ENCODE data around the gene RARRES2.
"Not testable (repeated sequence)": the region's sequence is repeated elsewhere in the genome, so short reads cannot be mapped to it uniquely, and the experiment has no call there.

RARRES2 gene

DNA sequence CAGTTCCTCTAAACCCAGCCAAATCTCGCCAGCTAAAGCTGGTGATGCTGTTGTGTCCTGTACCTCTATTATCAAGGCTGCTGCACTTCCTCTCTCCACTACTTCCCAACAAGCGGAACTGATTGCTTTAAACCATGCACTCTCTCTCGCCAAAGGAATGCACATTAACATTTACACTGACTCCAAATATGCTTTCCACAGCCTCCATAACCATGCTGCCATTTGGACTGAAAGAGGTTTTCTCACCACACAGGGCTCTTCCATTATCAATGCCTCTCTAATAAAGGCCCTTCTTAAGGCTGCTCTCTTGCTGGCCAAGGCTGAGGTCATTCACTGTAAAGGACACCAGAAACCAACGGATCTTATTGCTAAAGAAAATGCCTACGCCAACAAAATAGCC is 29.7 kb downstream of the RARRES2 start:
- Histone ChIP-seq H3K9me3 (replicated peaks; ENCODE audit: low read length) (no peaks in the 10 kb centered on the region), H3K27me3 (ENCODE audit: control insufficient read depth, insufficient read depth, low read length) (no peaks in the 10 kb centered on the region), H3K4me2 (ENCODE audit: low read length) (no peak overlapping the region), H3K36me3 (ENCODE audit: insufficient read depth, low read length) (no peaks in the 10 kb centered on the region), H3K4me1 (ENCODE audit: control insufficient read depth, insufficient read depth, low read length) (peaks cover 4% of the 10 kb centered on the region), H3K9ac (ENCODE audit: low read depth, low read length) (no peak overlapping the region), H3K4me3 (ENCODE audit: low read length) (no peak overlapping the region)

DNA sequence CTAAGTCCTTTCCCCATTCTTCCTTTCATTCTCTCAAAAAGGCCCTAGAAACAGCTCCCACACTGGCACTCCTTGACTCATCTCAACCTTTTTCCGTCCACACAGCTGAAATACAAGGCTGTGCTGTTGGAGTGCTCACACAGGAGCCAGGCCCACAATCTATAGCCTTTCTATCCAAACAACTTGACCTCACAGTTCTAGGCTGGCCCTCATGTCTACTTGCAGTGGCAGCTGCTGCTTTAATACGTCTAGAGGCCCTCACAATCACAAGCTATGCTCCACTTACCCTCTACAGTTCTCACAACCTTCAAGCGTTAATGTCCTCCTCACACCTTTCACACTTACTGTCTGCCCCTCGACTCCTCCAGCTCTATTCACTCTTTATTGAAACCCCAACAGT is 30.3 kb downstream of the RARRES2 start:
- H3K9me3 ChIP-seq (replicated peaks; ENCODE audit: low read length): no peaks in the 10 kb centered on the region
- H3K4me2 ChIP-seq (ENCODE audit: low read length): no peak overlapping the region
- H3K4me1 ChIP-seq (ENCODE audit: control insufficient read depth, insufficient read depth, low read length): peaks cover 4% of the 10 kb centered on the region
- H3K4me3 ChIP-seq (ENCODE audit: low read length): no peak overlapping the region
- H3K27me3 ChIP-seq (ENCODE audit: control insufficient read depth, insufficient read depth, low read length): no peaks in the 10 kb centered on the region
- no peaks in the 10 kb centered on the region for H3K36me3 ChIP-seq (ENCODE audit: insufficient read depth, low read length)
- no peak overlapping the region for H3K9ac ChIP-seq (ENCODE audit: low read depth, low read length)

DNA sequence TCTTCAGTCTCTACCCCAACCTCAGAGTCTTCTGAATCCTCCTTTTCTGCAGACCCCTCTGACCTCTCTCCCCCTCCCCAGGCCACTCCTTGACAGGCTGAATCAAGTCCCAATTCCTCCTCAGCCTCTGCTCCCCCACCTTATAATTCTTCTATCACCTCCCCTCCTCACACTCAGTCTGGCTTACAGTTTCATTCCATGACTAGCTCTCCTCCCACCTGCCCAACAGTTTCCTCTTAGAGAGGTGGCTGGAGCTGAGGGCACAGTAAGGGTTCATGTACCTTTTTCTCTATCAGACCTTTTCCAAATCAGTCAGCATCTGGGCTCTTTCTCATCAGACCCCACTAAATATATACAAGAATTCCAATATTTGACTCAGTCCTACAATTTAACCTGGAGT is 32.9 kb downstream of the RARRES2 start:
- Histone ChIP-seq H3K9ac (ENCODE audit: low read depth, low read length) (no peak overlapping the region), H3K27me3 (ENCODE audit: control insufficient read depth, insufficient read depth, low read length) (no peaks in the 10 kb centered on the region), H3K4me1 (ENCODE audit: control insufficient read depth, insufficient read depth, low read length) (peaks cover 4% of the 10 kb centered on the region), H3K9me3 (replicated peaks; ENCODE audit: low read length) (no peaks in the 10 kb centered on the region), H3K4me3 (ENCODE audit: low read length) (no peak overlapping the region), H3K4me2 (ENCODE audit: low read length) (no peak overlapping the region), H3K36me3 (ENCODE audit: insufficient read depth, low read length) (no peaks in the 10 kb centered on the region)

DNA sequence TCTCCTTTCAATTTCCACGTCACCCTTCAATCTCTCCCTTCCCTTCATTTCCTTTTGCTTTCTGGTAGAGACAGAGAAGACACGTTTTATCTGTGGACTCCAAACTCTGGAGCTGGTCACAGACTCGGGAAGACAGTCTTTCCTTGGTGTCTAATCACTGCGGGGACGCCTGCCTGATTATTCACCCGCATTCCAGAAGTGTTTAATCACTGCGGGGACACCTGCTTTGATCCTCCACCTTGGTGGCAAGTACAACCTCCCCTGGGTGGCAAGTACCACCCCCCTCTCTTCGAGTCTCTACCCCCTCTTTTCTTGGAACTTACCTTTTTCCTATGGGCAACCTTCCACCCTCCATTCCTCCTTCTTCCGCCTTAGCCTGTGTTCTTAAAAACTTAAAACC is 33.5 kb downstream of the RARRES2 start:
- Histone ChIP-seq H3K4me1 (ENCODE audit: control insufficient read depth, insufficient read depth, low read length) (peaks cover 4% of the 10 kb centered on the region), H3K4me3 (ENCODE audit: low read length) (no peak overlapping the region), H3K27me3 (ENCODE audit: control insufficient read depth, insufficient read depth, low read length) (no peaks in the 10 kb centered on the region), H3K36me3 (ENCODE audit: insufficient read depth, low read length) (no peaks in the 10 kb centered on the region), H3K9ac (ENCODE audit: low read depth, low read length) (no peak overlapping the region), H3K4me2 (ENCODE audit: low read length) (no peak overlapping the region), H3K9me3 (replicated peaks; ENCODE audit: low read length) (no peaks in the 10 kb centered on the region)

DNA sequence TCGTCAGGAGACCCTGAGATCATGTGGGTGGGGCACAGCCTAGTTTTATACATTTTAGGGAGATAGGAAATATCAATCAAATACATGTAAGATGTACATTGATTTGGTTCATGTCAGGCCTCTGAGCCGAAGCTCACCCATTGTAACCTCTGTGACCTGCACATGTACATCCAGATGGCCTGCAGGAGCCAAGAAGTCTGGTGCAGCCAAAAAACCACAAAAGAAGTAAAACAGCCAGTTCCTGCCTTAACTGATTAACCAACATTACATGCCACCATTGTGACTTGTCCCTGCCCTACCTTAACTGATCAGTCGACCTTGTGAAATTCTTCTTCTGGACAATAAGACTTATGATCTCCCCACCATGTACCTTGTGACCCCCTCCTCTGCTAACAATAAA is 34.3 kb downstream of the RARRES2 start:
- Histone ChIP-seq H3K4me3 (ENCODE audit: low read length) (no peak overlapping the region), H3K9ac (ENCODE audit: low read depth, low read length) (no peak overlapping the region), H3K4me2 (ENCODE audit: low read length) (no peak overlapping the region), H3K4me1 (ENCODE audit: control insufficient read depth, insufficient read depth, low read length) (peaks cover 4% of the 10 kb centered on the region), H3K9me3 (replicated peaks; ENCODE audit: low read length) (no peaks in the 10 kb centered on the region), H3K36me3 (ENCODE audit: insufficient read depth, low read length) (no peaks in the 10 kb centered on the region), H3K27me3 (ENCODE audit: control insufficient read depth, insufficient read depth, low read length) (no peaks in the 10 kb centered on the region)

DNA sequence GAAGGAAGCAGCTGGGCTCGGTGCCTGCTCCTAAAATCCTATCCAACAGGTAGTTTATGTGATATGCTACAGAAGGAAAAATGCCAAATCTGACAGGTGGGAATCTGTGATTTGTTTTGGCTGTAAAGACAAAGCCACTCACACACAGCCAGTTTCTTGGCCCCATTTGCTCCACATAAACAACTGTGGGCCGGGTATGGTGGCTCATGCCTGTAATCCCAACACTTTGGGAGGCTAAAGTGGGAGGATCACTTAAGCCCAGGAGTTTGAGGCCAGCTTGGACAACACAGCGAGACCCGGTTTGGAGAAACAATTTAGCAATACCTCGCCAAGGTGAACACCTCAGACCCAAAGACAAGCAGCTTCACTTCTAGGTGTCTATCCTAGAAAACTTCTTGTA is 35.1 kb downstream of the RARRES2 start:
- not testable (repeated sequence) for H3K4me1 ChIP-seq (ENCODE audit: control insufficient read depth, insufficient read depth, low read length); H3K9ac ChIP-seq (ENCODE audit: low read depth, low read length); H3K36me3 ChIP-seq (ENCODE audit: insufficient read depth, low read length); H3K4me2 ChIP-seq (ENCODE audit: low read length); H3K27me3 ChIP-seq (ENCODE audit: control insufficient read depth, insufficient read depth, low read length); H3K4me3 ChIP-seq (ENCODE audit: low read length); H3K9me3 ChIP-seq (replicated peaks; ENCODE audit: low read length)

DNA sequence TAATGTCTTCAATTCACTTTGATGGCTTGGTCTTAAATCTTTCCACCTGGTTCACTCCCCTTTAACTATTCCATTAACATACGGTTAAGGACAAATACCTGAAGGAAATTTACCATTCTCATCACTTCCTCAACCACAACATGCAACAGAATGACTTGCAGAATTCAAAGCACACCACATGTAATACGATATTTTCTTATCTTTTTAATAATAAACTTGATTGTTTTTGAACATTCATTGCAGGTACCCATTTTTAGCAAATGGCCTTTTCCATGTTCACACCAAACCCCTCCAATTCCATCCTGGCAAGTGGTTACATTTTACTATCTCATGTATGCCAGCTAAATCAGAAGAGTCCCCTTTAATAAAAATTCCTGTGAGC is 35.5 kb downstream of the RARRES2 start:
- not testable (repeated sequence) for H3K9ac ChIP-seq (ENCODE audit: low read depth, low read length); H3K4me1 ChIP-seq (ENCODE audit: control insufficient read depth, insufficient read depth, low read length); H3K4me3 ChIP-seq (ENCODE audit: low read length); H3K9me3 ChIP-seq (replicated peaks; ENCODE audit: low read length); H3K27me3 ChIP-seq (ENCODE audit: control insufficient read depth, insufficient read depth, low read length); H3K36me3 ChIP-seq (ENCODE audit: insufficient read depth, low read length); H3K4me2 ChIP-seq (ENCODE audit: low read length)

DNA sequence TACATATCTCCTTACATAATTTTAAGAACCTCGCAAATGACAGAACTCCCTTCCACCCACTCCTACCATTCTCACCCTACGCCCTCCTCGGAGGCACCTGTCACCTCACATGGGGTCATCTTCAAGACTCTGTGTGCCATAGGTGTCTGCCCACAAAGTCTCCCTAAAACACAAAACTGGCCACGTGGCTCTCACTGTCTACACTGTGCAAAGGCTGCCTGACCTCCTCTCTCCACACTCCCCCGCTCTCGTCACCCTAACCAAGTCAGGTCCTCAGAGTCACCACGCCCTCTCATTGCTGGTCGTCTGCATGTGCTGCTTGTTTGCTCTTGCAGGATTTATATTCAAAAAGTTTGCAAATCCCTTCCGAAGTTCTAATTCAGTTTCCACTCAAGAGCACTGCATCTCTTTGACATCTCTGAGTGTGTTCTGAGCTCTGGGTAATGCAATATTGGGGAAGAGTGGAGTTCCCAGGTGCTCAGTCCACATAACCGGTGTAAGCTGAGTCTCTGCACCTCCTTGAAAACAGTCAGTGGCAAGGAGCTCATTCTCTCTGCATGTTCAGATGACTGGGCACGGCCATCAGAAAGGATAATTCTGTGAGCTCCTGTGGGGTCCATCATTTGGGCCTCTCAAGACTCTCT is 36.0 kb downstream of the RARRES2 start:
- H3K9ac ChIP-seq (ENCODE audit: low read depth, low read length); H3K4me1 ChIP-seq (ENCODE audit: control insufficient read depth, insufficient read depth, low read length); H3K4me2 ChIP-seq (ENCODE audit: low read length); H3K9me3 ChIP-seq (replicated peaks; ENCODE audit: low read length); H3K4me3 ChIP-seq (ENCODE audit: low read length); H3K36me3 ChIP-seq (ENCODE audit: insufficient read depth, low read length); H3K27me3 ChIP-seq (ENCODE audit: control insufficient read depth, insufficient read depth, low read length): not testable (repeated sequence)

DNA sequence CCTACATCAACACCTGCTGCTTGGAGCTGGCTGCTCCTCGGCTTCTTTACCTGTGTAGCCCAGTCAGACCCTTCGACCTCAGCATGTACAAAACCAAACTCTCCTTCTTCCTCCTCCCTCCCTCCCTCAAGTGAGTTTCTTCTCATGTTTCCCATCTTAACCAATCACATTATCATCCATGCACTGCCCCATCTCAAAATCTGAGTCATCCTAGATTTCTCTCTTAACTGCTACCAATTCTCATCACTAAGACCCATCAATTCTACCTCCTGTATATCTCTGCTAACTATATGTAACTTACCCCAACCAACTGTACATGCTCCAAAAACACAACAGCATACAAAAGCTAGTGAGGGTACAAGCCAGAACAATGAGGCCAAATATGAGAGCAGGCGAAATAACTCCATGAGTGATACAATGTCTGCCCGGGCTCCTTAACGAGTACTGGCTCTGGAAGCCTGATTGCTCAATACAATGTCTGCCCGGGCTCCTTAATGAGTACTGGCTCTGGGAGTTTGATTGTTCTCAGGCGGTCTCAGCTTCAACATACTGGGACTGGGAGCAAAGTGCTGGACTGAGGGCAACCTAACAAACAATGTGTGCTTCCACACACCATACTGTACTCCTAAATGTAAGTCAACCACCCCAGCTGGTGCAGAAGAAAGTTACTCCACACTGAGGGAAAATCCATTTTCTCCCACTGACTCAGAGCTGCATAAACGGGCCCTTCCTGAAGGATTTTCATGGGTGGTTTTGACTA is 36.8 kb downstream of the RARRES2 start:
- not testable (repeated sequence) for H3K9me3 ChIP-seq (replicated peaks; ENCODE audit: low read length); H3K4me2 ChIP-seq (ENCODE audit: low read length); H3K4me3 ChIP-seq (ENCODE audit: low read length); H3K27me3 ChIP-seq (ENCODE audit: control insufficient read depth, insufficient read depth, low read length); H3K9ac ChIP-seq (ENCODE audit: low read depth, low read length); H3K4me1 ChIP-seq (ENCODE audit: control insufficient read depth, insufficient read depth, low read length); H3K36me3 ChIP-seq (ENCODE audit: insufficient read depth, low read length)

DNA sequence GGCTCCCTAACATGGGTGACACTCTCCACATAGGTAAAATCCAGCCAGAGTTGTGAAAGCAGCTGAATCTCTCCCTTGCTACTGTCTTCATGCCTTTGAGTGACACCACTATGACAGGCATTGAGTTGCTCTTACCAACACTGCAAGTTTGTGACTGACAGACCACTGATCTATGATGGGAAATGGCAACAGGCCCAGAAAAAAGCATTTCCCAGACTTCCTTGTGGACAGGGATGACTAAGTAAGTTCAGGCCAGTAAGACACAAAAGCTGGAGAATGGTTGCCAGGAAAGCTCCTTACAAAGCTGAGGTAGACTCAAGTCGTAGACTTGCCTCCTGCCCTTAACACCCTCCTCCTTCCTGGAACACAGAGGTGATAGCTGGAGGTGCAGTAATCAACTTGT is 38.5 kb downstream of the RARRES2 start:
- H3K4me3 ChIP-seq (ENCODE audit: low read length); H3K4me1 ChIP-seq (ENCODE audit: control insufficient read depth, insufficient read depth, low read length); H3K9ac ChIP-seq (ENCODE audit: low read depth, low read length); H3K27me3 ChIP-seq (ENCODE audit: control insufficient read depth, insufficient read depth, low read length); H3K36me3 ChIP-seq (ENCODE audit: insufficient read depth, low read length); H3K9me3 ChIP-seq (replicated peaks; ENCODE audit: low read length); H3K4me2 ChIP-seq (ENCODE audit: low read length): not testable (repeated sequence)

DNA sequence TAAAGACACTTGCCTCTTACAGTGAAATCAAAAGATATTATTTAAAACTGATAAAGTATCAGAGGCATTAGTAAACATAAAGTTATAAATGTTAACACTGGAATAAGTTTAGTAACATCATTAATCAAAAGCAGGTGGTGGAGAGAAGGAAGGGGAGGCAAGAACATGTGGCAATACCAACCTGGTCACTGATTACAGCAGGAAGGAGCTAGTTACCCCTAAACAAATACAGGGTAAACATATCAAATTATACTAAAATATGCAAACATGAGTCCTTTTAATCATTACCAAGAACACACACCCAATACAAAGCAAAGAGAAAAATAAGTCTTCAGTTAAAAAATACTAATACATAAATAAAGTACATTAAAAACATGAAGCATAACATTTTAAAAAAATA is 43.5 kb downstream of the RARRES2 start:
- not testable (repeated sequence) for H3K4me3 ChIP-seq (ENCODE audit: low read length); H3K4me1 ChIP-seq (ENCODE audit: control insufficient read depth, insufficient read depth, low read length); H3K4me2 ChIP-seq (ENCODE audit: low read length); H3K36me3 ChIP-seq (ENCODE audit: insufficient read depth, low read length); H3K9ac ChIP-seq (ENCODE audit: low read depth, low read length); H3K9me3 ChIP-seq (replicated peaks; ENCODE audit: low read length); H3K27me3 ChIP-seq (ENCODE audit: control insufficient read depth, insufficient read depth, low read length)

DNA sequence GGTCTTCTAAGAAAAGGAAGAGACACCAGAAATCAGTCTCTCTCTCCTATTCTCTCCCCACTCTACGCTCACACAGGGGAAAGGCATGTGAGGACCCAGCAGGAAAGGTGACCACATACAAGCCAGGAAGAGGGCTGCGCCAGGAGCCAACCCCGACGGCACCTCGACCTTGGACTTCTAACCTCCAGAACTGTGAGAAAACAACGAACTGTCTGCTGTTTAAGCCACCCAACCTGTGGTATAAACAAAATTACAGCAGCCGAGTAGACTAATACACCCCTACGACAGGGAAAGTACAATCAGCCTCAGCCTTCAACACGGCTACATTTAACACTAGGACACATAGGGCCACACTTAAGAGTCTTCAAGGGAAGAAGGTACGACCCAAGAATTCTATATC is 44.6 kb downstream of the RARRES2 start:
- H3K27me3 ChIP-seq (ENCODE audit: control insufficient read depth, insufficient read depth, low read length); H3K4me3 ChIP-seq (ENCODE audit: low read length); H3K36me3 ChIP-seq (ENCODE audit: insufficient read depth, low read length); H3K9me3 ChIP-seq (replicated peaks; ENCODE audit: low read length); H3K4me1 ChIP-seq (ENCODE audit: control insufficient read depth, insufficient read depth, low read length); H3K4me2 ChIP-seq (ENCODE audit: low read length); H3K9ac ChIP-seq (ENCODE audit: low read depth, low read length): not testable (repeated sequence)
